ENCODE results near the gene PARP9.

The PARP9 gene

GRCh38 chr3:122564155-122564912, at the start of gene PARP9, which contains the start of gene DTX3L:
Gene PARP9 (minus strand): TSS chr3:122564300. CDS start chr3:122559620, 4,680 bp downstream.
Gene DTX3L (plus strand): TSS chr3:122564338. CDS start chr3:122564427, 89 bp downstream.
- peak; percentile 82 for DNase-seq
- in situ Hi-C loops (cut with HindIII; ENCODE audit: low pct_ligation_motif_present, low pct_unique_long_range_greater_than_20kb, low sequenced_read_pairs), result no loop called here

DNA sequence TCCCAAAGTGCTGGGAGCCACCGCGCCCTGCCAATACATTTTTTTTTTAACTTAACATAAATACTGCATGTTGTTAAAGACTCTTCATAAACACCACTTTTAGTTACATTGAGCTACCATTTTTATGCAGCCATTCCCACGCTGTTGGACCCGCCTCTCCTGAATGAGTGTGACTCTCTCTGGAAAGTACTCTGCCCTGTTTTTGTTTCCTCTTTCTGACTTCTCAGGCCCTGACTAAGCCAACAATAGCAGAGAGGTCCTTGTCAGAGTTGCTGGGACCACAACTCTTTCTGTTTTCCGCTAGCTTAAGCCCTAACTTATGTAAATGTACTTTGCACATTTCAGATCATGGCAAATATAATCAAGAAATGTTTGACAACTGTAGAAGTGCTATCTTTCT, 48.6 kb upstream of the PARP9 start:
- DNase-seq, result no peak
- in situ Hi-C loops (cut with HindIII; ENCODE audit: low pct_ligation_motif_present, low pct_unique_long_range_greater_than_20kb, low sequenced_read_pairs), result no loop called here

DNA sequence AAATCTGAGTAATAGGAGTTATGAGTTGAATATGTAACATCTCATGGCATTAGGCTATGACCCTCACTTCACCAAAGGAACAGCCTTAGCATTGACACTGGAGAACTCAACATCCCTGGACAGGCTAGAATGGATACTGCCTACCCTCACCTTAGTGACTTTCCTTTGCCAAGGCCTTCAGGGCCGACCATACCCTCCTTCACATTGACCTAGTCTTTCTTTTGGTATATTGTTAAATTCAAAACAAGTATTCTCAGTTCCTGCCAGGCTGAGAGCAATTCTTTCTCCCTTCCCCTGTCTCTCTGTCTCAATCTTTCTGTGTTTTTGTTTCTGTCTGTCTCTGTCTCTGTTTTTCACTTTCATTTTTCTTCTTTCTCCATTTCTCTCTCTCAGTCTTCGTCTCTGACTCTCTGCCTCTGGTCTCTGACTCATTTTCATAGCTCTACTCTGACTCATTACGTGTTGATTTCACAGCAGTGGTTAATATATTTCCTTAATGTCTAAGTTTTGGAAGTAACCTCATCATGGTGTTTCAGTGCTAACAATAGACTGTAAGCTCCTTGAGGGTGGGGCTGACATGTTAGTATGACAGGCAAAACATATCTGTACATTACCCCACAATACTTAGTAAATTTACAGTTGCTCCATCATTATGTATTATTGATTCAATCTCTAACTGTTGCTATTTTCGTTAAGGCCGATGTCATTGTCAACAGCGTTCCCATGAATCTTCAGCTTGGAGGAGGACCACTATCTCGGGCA, 45.9 kb upstream of the PARP9 start:
- in situ Hi-C loops (cut with HindIII; ENCODE audit: low pct_ligation_motif_present, low pct_unique_long_range_greater_than_20kb, low sequenced_read_pairs), result no loop called here
- peak; percentile 72 for DNase-seq

- DNase-seq, result no peak
- in situ Hi-C loops (cut with HindIII; ENCODE audit: low pct_ligation_motif_present, low pct_unique_long_range_greater_than_20kb, low sequenced_read_pairs), result no loop called here
Observed at GRCh38 chr3:122608916-122609315, 44.8 kb upstream of the PARP9 start.

DNA sequence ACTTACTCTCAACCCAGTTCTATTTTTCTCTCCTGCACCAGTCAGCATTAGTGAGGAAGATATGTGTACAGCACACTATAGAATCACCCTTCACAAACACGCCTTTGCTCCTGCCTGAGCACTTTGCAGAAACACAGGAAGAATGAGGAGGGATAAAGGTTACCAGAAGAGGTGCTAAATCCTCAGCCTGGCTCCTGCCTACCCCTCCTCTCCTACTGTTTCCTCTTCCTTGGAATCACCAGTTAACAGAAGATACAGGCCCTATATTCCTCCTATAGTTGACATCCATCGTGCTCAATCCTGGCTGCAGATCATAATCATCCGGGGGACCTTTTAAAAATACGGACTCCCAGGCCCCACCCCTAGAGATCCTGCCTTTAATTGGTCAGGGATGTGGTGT, 42.2 kb upstream of the PARP9 start:
- in situ Hi-C loops (cut with HindIII; ENCODE audit: low pct_ligation_motif_present, low pct_unique_long_range_greater_than_20kb, low sequenced_read_pairs), result no loop called here
- no peak for DNase-seq

- no peak for DNase-seq
- in situ Hi-C loops (cut with HindIII; ENCODE audit: low pct_ligation_motif_present, low pct_unique_long_range_greater_than_20kb, low sequenced_read_pairs), result no loop called here
Observed at GRCh38 chr3:122603056-122603455, 39.0 kb upstream of the PARP9 start.

DNA sequence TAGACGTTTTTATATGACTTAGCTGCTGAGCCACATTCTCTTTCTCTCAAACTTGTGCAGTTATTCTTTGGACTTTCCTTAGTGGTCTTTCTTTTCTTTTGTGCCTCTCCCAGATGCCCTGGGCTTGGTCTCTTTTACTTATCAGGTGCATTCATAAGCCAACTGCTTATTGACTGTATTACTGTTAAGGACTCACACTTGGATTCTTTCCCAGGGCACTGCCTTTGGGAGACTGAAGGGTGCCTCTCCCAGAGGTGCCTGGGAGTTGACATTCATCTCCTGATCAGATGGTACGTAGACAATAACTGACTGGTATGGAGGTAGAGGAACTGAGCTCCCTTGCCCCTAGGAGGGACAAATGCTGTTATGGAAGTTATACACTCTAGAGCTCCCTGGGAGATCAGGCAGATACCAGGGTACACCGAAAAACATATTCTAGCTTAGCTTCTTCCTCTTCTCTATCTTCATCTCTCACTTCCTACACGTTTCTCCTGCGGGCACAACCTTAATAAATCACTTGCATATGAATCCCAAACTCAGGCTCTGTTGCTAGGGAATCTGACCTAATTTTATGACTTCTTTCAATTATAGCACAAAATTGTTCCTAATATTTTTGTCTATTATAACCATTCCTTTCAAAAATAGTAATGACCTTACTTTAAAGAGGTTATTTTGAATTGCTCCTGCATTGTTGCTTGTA, 38.1 kb upstream of the PARP9 start:
- DNase-seq, result no peak
- in situ Hi-C loops (cut with HindIII; ENCODE audit: low pct_ligation_motif_present, low pct_unique_long_range_greater_than_20kb, low sequenced_read_pairs), result no loop called here

DNA sequence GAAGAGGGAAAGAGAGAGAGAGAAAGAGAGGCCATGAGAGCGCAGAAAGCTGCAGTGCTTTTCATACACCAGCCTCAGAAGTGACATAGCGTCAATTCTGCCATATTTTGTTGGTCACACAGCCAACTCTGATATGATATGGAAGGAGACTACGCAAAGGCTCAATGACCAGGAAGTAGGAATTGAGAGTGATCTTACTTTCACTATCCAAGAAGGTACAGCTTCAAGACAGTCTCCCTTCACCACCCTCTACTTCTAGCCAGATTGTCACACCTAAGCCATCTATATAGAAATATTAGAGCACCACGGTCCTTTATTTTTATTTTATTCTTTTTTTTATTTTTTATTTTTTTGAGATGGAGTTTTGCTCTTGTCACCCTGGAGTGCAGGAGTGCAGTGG, 34.5 kb upstream of the PARP9 start:
- in situ Hi-C loops (cut with HindIII; ENCODE audit: low pct_ligation_motif_present, low pct_unique_long_range_greater_than_20kb, low sequenced_read_pairs), result no loop called here

GRCh38 chr3:122598151-122598550, 34.1 kb upstream of the PARP9 start:
- in situ Hi-C loops (cut with HindIII; ENCODE audit: low pct_ligation_motif_present, low pct_unique_long_range_greater_than_20kb, low sequenced_read_pairs), result no loop called here
- no peak for DNase-seq

More for the DNA sequence above, 34.5 kb upstream of the PARP9 start:
- no peak for DNase-seq

- in situ Hi-C loops (cut with HindIII; ENCODE audit: low pct_ligation_motif_present, low pct_unique_long_range_greater_than_20kb, low sequenced_read_pairs), result no loop called here
- no peak for DNase-seq
Observed at GRCh38 chr3:122594025-122594424, 29.9 kb upstream of the PARP9 start.

GRCh38 chr3:122590610-122591009, 26.5 kb upstream of the PARP9 start:
- in situ Hi-C loops (cut with HindIII; ENCODE audit: low pct_ligation_motif_present, low pct_unique_long_range_greater_than_20kb, low sequenced_read_pairs), result no loop called here
- DNase-seq, result no peak

DNA sequence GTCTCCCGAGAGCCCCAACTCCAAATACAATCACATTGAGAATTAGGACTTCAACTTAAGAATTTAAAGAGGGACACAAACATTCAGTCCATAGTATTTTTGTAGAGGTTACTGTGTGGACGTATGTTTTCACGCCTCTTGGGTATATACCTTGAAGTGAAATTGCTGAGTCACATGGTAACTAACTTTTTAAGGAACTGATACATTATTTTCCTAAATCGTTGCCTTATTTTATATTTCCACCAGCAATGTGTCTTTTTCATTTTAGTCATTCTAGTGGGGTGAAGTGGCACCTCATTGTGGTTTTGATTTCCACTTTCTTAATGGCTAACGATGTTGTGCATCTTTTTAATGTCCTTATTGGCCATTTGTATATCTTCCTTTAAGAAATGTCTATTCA, 25.2 kb upstream of the PARP9 start:
- DNase-seq, result no peak
- in situ Hi-C loops (cut with HindIII; ENCODE audit: low pct_ligation_motif_present, low pct_unique_long_range_greater_than_20kb, low sequenced_read_pairs), result no loop called here

DNA sequence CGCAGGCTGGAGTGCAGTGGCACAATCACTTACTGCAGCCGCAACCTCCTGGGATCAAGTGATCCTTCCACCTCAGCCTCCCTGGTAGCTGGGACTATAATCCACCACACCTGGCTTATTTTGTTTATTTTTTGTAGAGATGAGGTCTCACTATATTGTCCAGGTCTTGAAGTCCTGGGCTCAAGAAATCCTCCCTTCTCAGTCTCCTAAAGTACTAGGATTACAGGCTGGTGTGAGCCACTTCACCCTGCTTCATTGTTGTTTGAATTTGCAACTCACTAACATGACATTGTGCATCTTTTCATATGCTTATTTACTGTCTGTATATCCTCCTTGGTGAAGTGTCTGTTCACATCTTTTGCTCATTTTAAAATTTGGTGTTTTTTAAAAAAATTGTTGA, 23.5 kb upstream of the PARP9 start:
- in situ Hi-C loops (cut with HindIII; ENCODE audit: low pct_ligation_motif_present, low pct_unique_long_range_greater_than_20kb, low sequenced_read_pairs), result no loop called here
- DNase-seq, result no peak

- in situ Hi-C loops (cut with HindIII; ENCODE audit: low pct_ligation_motif_present, low pct_unique_long_range_greater_than_20kb, low sequenced_read_pairs), result no loop called here
- no peak for DNase-seq
Observed at GRCh38 chr3:122586773-122587485, 22.8 kb upstream of the PARP9 start.

GRCh38 chr3:122586098-122586497, 22.0 kb upstream of the PARP9 start:
- DNase-seq, result no peak
- in situ Hi-C loops (cut with HindIII; ENCODE audit: low pct_ligation_motif_present, low pct_unique_long_range_greater_than_20kb, low sequenced_read_pairs), result no loop called here

DNA sequence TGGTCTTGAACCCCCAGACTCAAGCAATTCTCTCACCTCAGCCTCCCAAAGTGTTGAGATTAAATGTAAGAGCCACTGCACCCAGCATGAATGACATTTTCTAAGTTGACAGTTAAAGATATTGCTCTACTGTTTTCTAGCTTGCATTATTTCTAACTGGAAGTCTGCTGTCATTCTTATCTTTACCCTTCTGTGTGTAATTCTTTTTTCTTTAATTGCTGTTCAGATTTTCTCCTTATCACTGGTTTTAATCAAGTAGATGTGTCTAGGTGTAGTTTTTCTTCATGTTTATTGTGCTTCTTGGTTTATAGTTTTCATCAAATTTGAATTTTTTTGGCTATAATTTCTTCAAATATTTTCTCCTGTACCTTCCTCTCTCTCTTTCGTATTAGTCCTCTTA, 18.3 kb upstream of the PARP9 start:
- DNase-seq, result no peak
- in situ Hi-C loops (cut with HindIII; ENCODE audit: low pct_ligation_motif_present, low pct_unique_long_range_greater_than_20kb, low sequenced_read_pairs), result no loop called here

GRCh38 chr3:122581622-122582021, 17.5 kb upstream of the PARP9 start:
- in situ Hi-C loops (cut with HindIII; ENCODE audit: low pct_ligation_motif_present, low pct_unique_long_range_greater_than_20kb, low sequenced_read_pairs), result no loop called here
- no peak for DNase-seq

GRCh38 chr3:122580470-122580869, 16.4 kb upstream of the PARP9 start:
- no peak for DNase-seq
- in situ Hi-C loops (cut with HindIII; ENCODE audit: low pct_ligation_motif_present, low pct_unique_long_range_greater_than_20kb, low sequenced_read_pairs), result no loop called here
